ENCODE measurements around the gene DDX25. TPM values are rescaled to one million over a fixed set of nuclear protein-coding genes. Genes with fewer than 3 reads are reported as not detected.

Gene DDX25
- total and polyA plus RNA-seq, 2 of the 8 experiments (the other 6 are each of a cell fraction or from before 2014, with no cell fraction given): 17.6 to 17.9 TPM

GRCh38 chr11:125892071-125892470, 12.2 kb upstream of the DDX25 start (continued):
- no peak for TF ChIP-seq CHD7 (IDR thresholded peaks at IDR 0.05; ENCODE audit: insufficient replicate concordance, low read length)
- no peak for TF ChIP-seq MAX (IDR thresholded peaks at IDR 0.05)
- no peak for TF ChIP-seq SIRT6 (IDR thresholded peaks at IDR 0.05; ENCODE audit: low read length)
- no peak for TF ChIP-seq ZNF274 (IDR thresholded peaks at IDR 0.05; ENCODE audit: borderline replicate concordance, extremely low read depth, low read length)
